Measurements from ENCODE around the gene DIPK2A. TPM values are rescaled to one million over a fixed set of nuclear protein-coding genes. Genes with fewer than 3 reads are reported as not detected.

The DIPK2A gene
- total and polyA plus RNA-seq, 12 donors = 2.9 to 15.0 (median 7.4) TPM

DNA sequence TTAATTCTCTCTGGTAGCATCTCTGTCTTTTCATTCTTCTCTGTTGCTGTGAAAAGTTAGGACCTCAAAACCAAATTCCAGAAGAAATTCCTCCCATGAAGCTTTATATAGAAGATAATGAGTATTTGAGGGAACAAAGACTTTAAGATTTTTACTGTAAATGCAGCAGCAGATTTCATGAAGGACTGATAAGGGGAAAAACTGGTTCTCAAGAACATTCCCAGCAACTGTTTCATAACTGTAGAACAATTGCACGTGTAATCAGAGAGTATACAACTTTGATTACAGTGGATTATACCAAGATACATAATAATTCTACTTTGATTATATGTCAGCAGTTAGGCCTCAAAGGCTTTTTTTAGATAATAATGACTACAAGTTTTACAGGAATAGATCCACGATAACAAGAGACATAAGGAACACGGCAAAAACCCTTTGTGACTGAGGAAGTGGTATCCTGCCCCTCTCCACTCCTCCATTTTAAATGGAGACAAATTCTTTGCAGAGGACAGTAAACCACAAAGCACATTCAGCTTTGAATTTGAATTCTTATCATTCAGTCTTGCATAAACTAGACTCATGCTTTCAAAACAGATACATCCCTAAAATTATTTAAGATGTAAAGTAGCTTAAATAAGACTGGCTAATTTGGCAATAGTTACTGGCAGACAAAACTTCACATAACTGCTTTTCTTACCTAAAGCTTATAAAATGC is 42.9 kb upstream of the DIPK2A start:
- H3K27ac ChIP-seq = no peak overlapping the region
- DNase-seq (no peak), ATAC-seq (no peak)
- intact Hi-C loops (cut with DNase I) = no loop called here
- H3K4me1 ChIP-seq = no peaks in the 10 kb centered on the region
- no peaks in the 10 kb centered on the region for H3K36me3 ChIP-seq
- 65 to 66% methylated on average over 3 of the region's 3 CpGs for WGBS, 2 donors
- H3K9me3 ChIP-seq = no peaks in the 10 kb centered on the region
- TF ChIP-seq, protein P1, sequence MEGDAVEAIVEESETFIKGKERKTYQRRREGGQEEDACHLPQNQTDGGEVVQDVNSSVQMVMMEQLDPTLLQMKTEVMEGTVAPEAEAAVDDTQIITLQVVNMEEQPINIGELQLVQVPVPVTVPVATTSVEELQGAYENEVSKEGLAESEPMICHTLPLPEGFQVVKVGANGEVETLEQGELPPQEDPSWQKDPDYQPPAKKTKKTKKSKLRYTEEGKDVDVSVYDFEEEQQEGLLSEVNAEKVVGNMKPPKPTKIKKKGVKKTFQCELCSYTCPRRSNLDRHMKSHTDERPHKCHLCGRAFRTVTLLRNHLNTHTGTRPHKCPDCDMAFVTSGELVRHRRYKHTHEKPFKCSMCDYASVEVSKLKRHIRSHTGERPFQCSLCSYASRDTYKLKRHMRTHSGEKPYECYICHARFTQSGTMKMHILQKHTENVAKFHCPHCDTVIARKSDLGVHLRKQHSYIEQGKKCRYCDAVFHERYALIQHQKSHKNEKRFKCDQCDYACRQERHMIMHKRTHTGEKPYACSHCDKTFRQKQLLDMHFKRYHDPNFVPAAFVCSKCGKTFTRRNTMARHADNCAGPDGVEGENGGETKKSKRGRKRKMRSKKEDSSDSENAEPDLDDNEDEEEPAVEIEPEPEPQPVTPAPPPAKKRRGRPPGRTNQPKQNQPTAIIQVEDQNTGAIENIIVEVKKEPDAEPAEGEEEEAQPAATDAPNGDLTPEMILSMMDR (IDR thresholded peaks at IDR 0.05) = no peak
- H3K4me3 ChIP-seq = no peak overlapping the region
- H3K27me3 ChIP-seq = no peaks in the 10 kb centered on the region

DNA sequence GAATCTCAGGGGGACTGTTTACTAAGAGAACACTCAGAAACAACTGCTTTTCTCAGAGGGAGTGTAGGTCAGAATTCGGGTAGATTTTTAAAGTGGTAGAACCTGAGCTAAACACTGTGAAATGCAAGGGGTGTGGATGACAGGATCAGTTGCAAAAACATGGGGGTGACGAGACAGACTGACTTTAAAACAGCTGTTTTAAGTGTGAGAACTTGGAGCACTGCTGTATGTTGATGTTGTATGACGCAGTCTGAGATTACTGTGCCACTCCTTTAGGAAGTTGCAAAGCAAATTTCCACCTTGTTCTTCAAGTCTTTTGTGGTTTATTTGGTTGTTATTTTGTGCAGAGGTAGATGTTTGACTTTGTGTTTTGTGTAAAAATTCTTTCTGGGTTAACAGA is 36.8 kb upstream of the DIPK2A start:
- H3K9me3 ChIP-seq = peaks cover 0 to 3% (median 0%) of the 10 kb centered on the region in 11 donors
- intact Hi-C loops (cut with DNase I) = no loop called here
- H3K27me3 ChIP-seq = no peaks in the 10 kb centered on the region
- 44 to 64% methylated on average over 3 of the region's 3 CpGs for WGBS, 2 donors
- TF ChIP-seq, protein P1 (IDR thresholded peaks at IDR 0.05) = no peak
- no peaks in the 10 kb centered on the region for H3K4me1 ChIP-seq
- no peaks in the 10 kb centered on the region for H3K36me3 ChIP-seq
- no peak overlapping the region for H3K4me3 ChIP-seq
- DNase-seq = no peak
- H3K27ac ChIP-seq = no peak overlapping the region
- ATAC-seq = no peak

DNA sequence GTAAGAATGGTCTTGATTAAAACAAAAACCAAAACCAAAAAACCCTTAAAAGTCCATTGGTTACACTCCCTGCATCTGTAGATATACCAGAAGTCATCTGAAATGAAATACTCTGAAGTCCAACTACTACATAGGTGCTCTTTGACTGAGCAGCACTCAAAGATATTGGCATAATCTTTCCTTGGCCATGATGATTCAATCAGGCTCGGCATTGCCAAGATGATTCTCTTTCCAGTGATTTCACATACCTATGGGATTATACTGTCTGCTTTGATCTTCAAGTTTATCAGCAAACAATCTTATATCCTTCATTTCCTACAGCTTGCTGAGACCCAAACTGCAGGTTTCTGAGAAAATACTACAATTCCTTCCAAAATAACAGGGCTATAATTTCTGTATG is 35.9 kb upstream of the DIPK2A start:
- H3K36me3 ChIP-seq = no peaks in the 10 kb centered on the region
- intact Hi-C loops (cut with DNase I) = no loop called here
- no peak for DNase-seq
- ATAC-seq = no peak
- peaks cover 0 to 3% (median 0%) of the 10 kb centered on the region in 11 donors for H3K9me3 ChIP-seq
- no peaks in the 10 kb centered on the region for H3K27me3 ChIP-seq
- no peak overlapping the region for H3K4me3 ChIP-seq
- TF ChIP-seq, protein P1 (IDR thresholded peaks at IDR 0.05) = no peak
- 57 to 74% methylated on average over 1 of the region's 1 CpG for WGBS, 2 donors
- no peaks in the 10 kb centered on the region for H3K4me1 ChIP-seq
- H3K27ac ChIP-seq = no peak overlapping the region

DNA sequence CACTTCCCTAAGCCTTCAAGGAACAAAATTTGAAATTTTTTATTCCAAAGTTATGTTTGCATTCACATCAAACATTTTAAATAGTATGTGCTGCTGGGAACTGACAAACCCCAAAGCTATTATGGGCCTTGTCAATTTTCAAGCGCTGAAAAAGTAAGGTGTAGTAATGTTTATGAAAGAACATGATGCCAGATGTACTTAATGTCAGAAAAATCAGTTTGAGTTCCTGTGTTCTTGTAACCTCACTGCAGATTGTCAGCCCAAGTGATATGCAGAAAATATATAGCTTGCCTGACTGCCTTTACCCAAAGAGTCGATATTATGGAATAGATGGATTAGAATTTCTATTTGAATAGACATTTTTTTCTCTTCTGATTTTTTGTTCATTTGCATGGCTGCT is 20.8 kb upstream of the DIPK2A start:
- no peaks in the 10 kb centered on the region for H3K27me3 ChIP-seq
- TF ChIP-seq, protein P1 (IDR thresholded peaks at IDR 0.05) = no peak
- DNase-seq = no peak
- H3K9me3 ChIP-seq = no peaks in the 10 kb centered on the region
- H3K4me3 ChIP-seq = no peak overlapping the region
- no peak overlapping the region for H3K27ac ChIP-seq
- H3K4me1 ChIP-seq = no peaks in the 10 kb centered on the region
- no peak for ATAC-seq
- WGBS, 2 donors = 91 to 94% methylated on average over 2 of the region's 2 CpGs
- no peaks in the 10 kb centered on the region for H3K36me3 ChIP-seq
- intact Hi-C loops (cut with DNase I) = loop anchor here in 6 of 10 donors (2.0 to 10.0 kb wide), 4 partner anchors 174 to 179 kb away; no protein-coding TSS in a partner anchor

All from heart right ventricle (tissue), 16 donors.